ENCODE results near the gene PACSIN1.

The PACSIN1 gene

GRCh38 chr6:34562350-34562749 is 96.5 kb downstream of the PACSIN1 start:
- H3K27me3 ChIP-seq (replicated peaks in 2 of 5; ENCODE audit: control insufficient read depth in 4 of 5, insufficient read depth in 5 of 5, low read length in 4 of 5): no peaks in the 10 kb centered on the region
- no peaks in the 10 kb centered on the region for H3K4me1 ChIP-seq (ENCODE audit: control extremely low read depth in 1 of 4, control insufficient read depth in 4 of 4, insufficient read depth in 4 of 4, low read length in 3 of 4)
- ChIA-PET CTCF (no interaction called here), POLR2A (no interaction called here)
- no peak for DNase-seq
- H3K36me3 ChIP-seq (ENCODE audit: control insufficient read depth in 4 of 4, insufficient read depth in 4 of 4, low read length in 3 of 4): no peaks in the 10 kb centered on the region
- no peak overlapping the region for H3K27ac ChIP-seq (ENCODE audit: insufficient read depth in 1 of 2, low read depth in 1 of 2, low read length in 2 of 2, poor library complexity in 1 of 2, severe bottlenecking in 2 of 2)
- H3K4me3 ChIP-seq (ENCODE audit: control insufficient read depth in 1 of 7, extremely low read depth in 1 of 7, insufficient read depth in 4 of 7, low read depth in 2 of 7, low read length in 6 of 7): no peak overlapping the region
- 94% methylated on average over 9 of the region's 10 CpGs for WGBS (ENCODE audit: insufficient coverage)
- peaks cover 0 to 7% (median 0%) of the 10 kb centered on the region in 5 experiments for H3K9me3 ChIP-seq (ENCODE audit: control extremely low read depth in 1 of 5, control insufficient read depth in 4 of 5, insufficient read depth in 2 of 5, low read depth in 1 of 5, low read length in 4 of 5)

GRCh38 chr6:34562861-34563512 is 97.1 kb downstream of the PACSIN1 start:
- H3K4me1 ChIP-seq (ENCODE audit: control extremely low read depth in 1 of 4, control insufficient read depth in 4 of 4, insufficient read depth in 4 of 4, low read length in 3 of 4): no peaks in the 10 kb centered on the region
- no peak overlapping the region for H3K27ac ChIP-seq (ENCODE audit: insufficient read depth in 1 of 2, low read depth in 1 of 2, low read length in 2 of 2, poor library complexity in 1 of 2, severe bottlenecking in 2 of 2)
- no peaks in the 10 kb centered on the region for H3K27me3 ChIP-seq (replicated peaks in 2 of 5; ENCODE audit: control insufficient read depth in 4 of 5, insufficient read depth in 5 of 5, low read length in 4 of 5)
- peaks cover 0 to 7% (median 0%) of the 10 kb centered on the region in 5 experiments for H3K9me3 ChIP-seq (ENCODE audit: control extremely low read depth in 1 of 5, control insufficient read depth in 4 of 5, insufficient read depth in 2 of 5, low read depth in 1 of 5, low read length in 4 of 5)
- ChIA-PET CTCF (interaction anchor here (0.5 to 0.9 kb wide), 2 partner anchors 11 to 40 kb away, joined by 3 read pairs; no protein-coding TSS in a partner anchor), POLR2A (no interaction called here)
- 96% methylated on average over 10 of the region's 15 CpGs for WGBS (ENCODE audit: insufficient coverage)
- DNase-seq: no peak
- no peaks in the 10 kb centered on the region for H3K36me3 ChIP-seq (ENCODE audit: control insufficient read depth in 4 of 4, insufficient read depth in 4 of 4, low read length in 3 of 4)
- H3K4me3 ChIP-seq (ENCODE audit: control insufficient read depth in 1 of 7, extremely low read depth in 1 of 7, insufficient read depth in 4 of 7, low read depth in 2 of 7, low read length in 6 of 7): no peak overlapping the region

- Histone ChIP-seq H3K9me3 (ENCODE audit: control extremely low read depth in 1 of 5, control insufficient read depth in 4 of 5, insufficient read depth in 2 of 5, low read depth in 1 of 5, low read length in 4 of 5) (peaks cover 0 to 2% (median 0%) of the 10 kb centered on the region in 5 experiments), H3K27me3 (replicated peaks in 2 of 5; ENCODE audit: control insufficient read depth in 4 of 5, insufficient read depth in 5 of 5, low read length in 4 of 5) (no peaks in the 10 kb centered on the region), H3K4me3 (ENCODE audit: control insufficient read depth in 1 of 7, extremely low read depth in 1 of 7, insufficient read depth in 4 of 7, low read depth in 2 of 7, low read length in 6 of 7) (no peak overlapping the region), H3K36me3 (ENCODE audit: control insufficient read depth in 4 of 4, insufficient read depth in 4 of 4, low read length in 3 of 4) (no peaks in the 10 kb centered on the region), H3K27ac (ENCODE audit: insufficient read depth in 1 of 2, low read depth in 1 of 2, low read length in 2 of 2, poor library complexity in 1 of 2, severe bottlenecking in 2 of 2) (no peak overlapping the region), H3K4me1 (ENCODE audit: control extremely low read depth in 1 of 4, control insufficient read depth in 4 of 4, insufficient read depth in 4 of 4, low read length in 3 of 4) (no peaks in the 10 kb centered on the region)
- 100% methylated on average over 4 of the region's 7 CpGs for WGBS (ENCODE audit: insufficient coverage)
- ChIA-PET CTCF (interaction anchor here (0.5 to 0.9 kb wide), 2 partner anchors 10 to 41 kb away, joined by 3 read pairs; no protein-coding TSS in a partner anchor), POLR2A (no interaction called here)
- DNase-seq: no peak
Measured at GRCh38 chr6:34563513-34563870, 97.6 kb downstream of the PACSIN1 start.

GRCh38 chr6:34564181-34564580 is 98.3 kb downstream of the PACSIN1 start:
- DNase-seq: no peak
- Histone ChIP-seq H3K4me3 (ENCODE audit: control insufficient read depth in 1 of 7, extremely low read depth in 1 of 7, insufficient read depth in 4 of 7, low read depth in 2 of 7, low read length in 6 of 7) (no peak overlapping the region), H3K4me1 (ENCODE audit: control extremely low read depth in 1 of 4, control insufficient read depth in 4 of 4, insufficient read depth in 4 of 4, low read length in 3 of 4) (no peaks in the 10 kb centered on the region), H3K27ac (ENCODE audit: insufficient read depth in 1 of 2, low read depth in 1 of 2, low read length in 2 of 2, poor library complexity in 1 of 2, severe bottlenecking in 2 of 2) (no peak overlapping the region), H3K36me3 (ENCODE audit: control insufficient read depth in 4 of 4, insufficient read depth in 4 of 4, low read length in 3 of 4) (no peaks in the 10 kb centered on the region), H3K27me3 (replicated peaks in 2 of 5; ENCODE audit: control insufficient read depth in 4 of 5, insufficient read depth in 5 of 5, low read length in 4 of 5) (no peaks in the 10 kb centered on the region), H3K9me3 (ENCODE audit: control extremely low read depth in 1 of 5, control insufficient read depth in 4 of 5, insufficient read depth in 2 of 5, low read depth in 1 of 5, low read length in 4 of 5) (no peaks in the 10 kb centered on the region)
- 100% methylated on average over 5 of the region's 5 CpGs for WGBS (ENCODE audit: insufficient coverage)
- CTCF ChIA-PET: interaction anchor here (1.1 to 1.4 kb wide), 2 partner anchors 16 to 45 kb away, joined by 3 read pairs; no protein-coding TSS in a partner anchor
- POLR2A ChIA-PET: no interaction called here

GRCh38 chr6:34565722-34566137 is 99.9 kb downstream of the PACSIN1 start:
- CTCF ChIA-PET: no interaction called here
- Histone ChIP-seq H3K27me3 (replicated peaks in 2 of 5; ENCODE audit: control insufficient read depth in 4 of 5, insufficient read depth in 5 of 5, low read length in 4 of 5) (no peaks in the 10 kb centered on the region), H3K4me1 (ENCODE audit: control extremely low read depth in 1 of 4, control insufficient read depth in 4 of 4, insufficient read depth in 4 of 4, low read length in 3 of 4) (no peaks in the 10 kb centered on the region), H3K36me3 (ENCODE audit: control insufficient read depth in 4 of 4, insufficient read depth in 4 of 4, low read length in 3 of 4) (no peaks in the 10 kb centered on the region), H3K27ac (ENCODE audit: insufficient read depth in 1 of 2, low read depth in 1 of 2, low read length in 2 of 2, poor library complexity in 1 of 2, severe bottlenecking in 2 of 2) (no peak overlapping the region), H3K9me3 (ENCODE audit: control extremely low read depth in 1 of 5, control insufficient read depth in 4 of 5, insufficient read depth in 2 of 5, low read depth in 1 of 5, low read length in 4 of 5) (no peaks in the 10 kb centered on the region), H3K4me3 (ENCODE audit: control insufficient read depth in 1 of 7, extremely low read depth in 1 of 7, insufficient read depth in 4 of 7, low read depth in 2 of 7, low read length in 6 of 7) (no peak overlapping the region)
- POLR2A ChIA-PET: no interaction called here
- 82% methylated on average over 4 of the region's 5 CpGs for WGBS (ENCODE audit: insufficient coverage)
- DNase-seq: no peak

GRCh38 chr6:34566830-34567546 is 101.1 kb downstream of the PACSIN1 start:
- ChIA-PET POLR2A (no interaction called here), CTCF (no interaction called here)
- H3K36me3 ChIP-seq (ENCODE audit: control insufficient read depth in 4 of 4, insufficient read depth in 4 of 4, low read length in 3 of 4): no peaks in the 10 kb centered on the region
- no peaks in the 10 kb centered on the region for H3K27me3 ChIP-seq (replicated peaks in 2 of 5; ENCODE audit: control insufficient read depth in 4 of 5, insufficient read depth in 5 of 5, low read length in 4 of 5)
- H3K4me3 ChIP-seq (ENCODE audit: control insufficient read depth in 1 of 7, extremely low read depth in 1 of 7, insufficient read depth in 4 of 7, low read depth in 2 of 7, low read length in 6 of 7): no peak overlapping the region
- WGBS (ENCODE audit: insufficient coverage): 95% methylated on average over 8 of the region's 14 CpGs
- no peak overlapping the region for H3K27ac ChIP-seq (ENCODE audit: insufficient read depth in 1 of 2, low read depth in 1 of 2, low read length in 2 of 2, poor library complexity in 1 of 2, severe bottlenecking in 2 of 2)
- DNase-seq: no peak
- no peaks in the 10 kb centered on the region for H3K4me1 ChIP-seq (ENCODE audit: control extremely low read depth in 1 of 4, control insufficient read depth in 4 of 4, insufficient read depth in 4 of 4, low read length in 3 of 4)
- H3K9me3 ChIP-seq (ENCODE audit: control extremely low read depth in 1 of 5, control insufficient read depth in 4 of 5, insufficient read depth in 2 of 5, low read depth in 1 of 5, low read length in 4 of 5): no peaks in the 10 kb centered on the region
